C4-2B (cell line): ENCODE results near the gene BRME1.

Experiments used
- H3K27ac ChIP-seq: fragments of 450-650 bp; 2 replicates; pipeline ENCODE4 v1.5.1; 2017
- CTCF ChIP-seq: fragments of 450-650 bp; conservative IDR thresholded peaks from 2 replicates; pipeline ENCODE4 v1.5.1; 2017; ENCODE audit warnings: mild to moderate bottlenecking
- ZFX ChIP-seq: fragments of 450-650 bp; IDR thresholded peaks from 2 replicates; pipeline ENCODE4 v1.6.1; 2017

Gene BRME1

GRCh38 chr19:13872695-13873389 is 33.1 kb downstream of the BRME1 start:
- H3K27ac ChIP-seq: no peak overlapping the region
- TF ChIP-seq CTCF (no peak), ZFX (no peak)

GRCh38 chr19:13872339-13872694 is 33.6 kb downstream of the BRME1 start:
- no peak overlapping the region for H3K27ac ChIP-seq
- TF ChIP-seq ZFX (no peak), CTCF (no peak)

GRCh38 chr19:13870873-13871272 is 35.0 kb downstream of the BRME1 start:
- TF ChIP-seq ZFX: no peak
- TF ChIP-seq CTCF: no peak
- no peak overlapping the region for H3K27ac ChIP-seq

GRCh38 chr19:13869281-13869680 is 36.6 kb downstream of the BRME1 start:
- no peak for TF ChIP-seq ZFX
- no peak for TF ChIP-seq CTCF
- H3K27ac ChIP-seq: no peak overlapping the region

- TF ChIP-seq CTCF (no peak), ZFX (no peak)
- H3K27ac ChIP-seq: no peak overlapping the region
Measured at GRCh38 chr19:13868663-13869062, 37.3 kb downstream of the BRME1 start.

GRCh38 chr19:13866463-13867046 is 39.4 kb downstream of the BRME1 start:
- TF ChIP-seq ZFX: no peak
- no peak for TF ChIP-seq CTCF

GRCh38 chr19:13865571-13866462 is 40.1 kb downstream of the BRME1 start:
- TF ChIP-seq ZFX: no peak
- no peak for TF ChIP-seq CTCF
- no peak overlapping the region for H3K27ac ChIP-seq

More at GRCh38 chr19:13866463-13867046, 39.4 kb downstream of the BRME1 start:
- no peak overlapping the region for H3K27ac ChIP-seq
